DND-41 (cell line): ENCODE results near the gene EXD3.
A peak's percentile ranks its signal among the peaks of the same experiment; 100 is the strongest.
"Not testable (repeated sequence)": the region's sequence is repeated elsewhere in the genome, so short reads cannot be mapped to it uniquely, and the experiment has no call there.

Source experiments
- ATAC-seq: fragments of 200-7000 bp; cut with Tn5 transposase; 3 replicates; pipeline ENCODE4 v1.9.1; 2021; ENCODE audit warnings: low read depth; ENCODE audit not compliant: insufficient read depth
- DNase-seq: peaks from one replicate; pipeline ENCODE4 v3.0.0-alpha.2; 2020
- H2AFZ ChIP-seq: 2 replicates; pipeline ENCODE4 v1.6.0; 2012; ENCODE audit warnings: low read depth, low read length
- H3K27ac ChIP-seq: 2 replicates; pipeline ENCODE4 v1.5.1; 2012; ENCODE audit warnings: low read length, inconsistent platforms
- H3K27me3 ChIP-seq: fragments of 200-600 bp; sonication (generic); 2 replicates; pipeline ENCODE4 v1.6.0; 2012; ENCODE audit warnings: low read length, mild to moderate bottlenecking, inconsistent platforms; ENCODE audit not compliant: insufficient read depth, poor library complexity
- H3K36me3 ChIP-seq: 2 replicates; pipeline ENCODE4 v1.5.1; 2012; ENCODE audit warnings: low read length, inconsistent platforms; ENCODE audit not compliant: insufficient read depth
- H3K4me1 ChIP-seq: 2 replicates; pipeline ENCODE4 v1.5.1; 2012; ENCODE audit warnings: mild to moderate bottlenecking, low read length; ENCODE audit not compliant: insufficient read depth
- H3K4me2 ChIP-seq: 2 replicates; pipeline ENCODE4 v1.6.0; 2012; ENCODE audit warnings: mild to moderate bottlenecking, moderate library complexity, low read length, inconsistent platforms; ENCODE audit not compliant: insufficient read depth
- H3K4me3 ChIP-seq, 2 experiments: fragments of 200-600 bp in 1 of 2; shearing (Covaris generic) in 1 of 2; 2 replicates each; pipeline ENCODE4 v1.5.1; 2012 to 2016; ENCODE audit warnings: inconsistent platforms in 2 of 2, low read length in 2 of 2, mild to moderate bottlenecking in 2 of 2, low read depth in 1 of 2, moderate library complexity in 1 of 2
- H3K79me2 ChIP-seq: 2 replicates; pipeline ENCODE4 v1.6.0; 2012; ENCODE audit warnings: low read length, inconsistent platforms; ENCODE audit not compliant: insufficient read depth
- H3K9ac ChIP-seq: 2 replicates; pipeline ENCODE4 v1.6.0; 2012; ENCODE audit warnings: low read depth, mild to moderate bottlenecking, inconsistent platforms, low read length, moderate library complexity
- H3K9me3 ChIP-seq: 2 replicates; pipeline ENCODE4 v1.5.1; 2012; ENCODE audit warnings: low read length, moderate library complexity, mild to moderate bottlenecking, inconsistent platforms; ENCODE audit not compliant: insufficient read depth, severe bottlenecking
- H4K20me1 ChIP-seq: 2 replicates; pipeline ENCODE4 v1.6.0; 2012; ENCODE audit warnings: low read length; ENCODE audit not compliant: insufficient read depth
- EZH2 ChIP-seq: IDR thresholded peaks from 3 replicates; pipeline ENCODE4 v1.6.1; 2012; ENCODE audit warnings: borderline replicate concordance, low read depth, mild to moderate bottlenecking, moderate library complexity, low read length, inconsistent platforms; ENCODE audit not compliant: severe bottlenecking
- TF ChIP-seq, protein P1 (sequence below): IDR thresholded peaks from 2 replicates; pipeline ENCODE4 v1.5.1; 2012; ENCODE audit warnings: borderline replicate concordance, low read length, moderate library complexity, mild to moderate bottlenecking; ENCODE audit not compliant: poor library complexity, severe bottlenecking; ENCODE audit errors: extremely low read depth

EXD3 gene

DNA sequence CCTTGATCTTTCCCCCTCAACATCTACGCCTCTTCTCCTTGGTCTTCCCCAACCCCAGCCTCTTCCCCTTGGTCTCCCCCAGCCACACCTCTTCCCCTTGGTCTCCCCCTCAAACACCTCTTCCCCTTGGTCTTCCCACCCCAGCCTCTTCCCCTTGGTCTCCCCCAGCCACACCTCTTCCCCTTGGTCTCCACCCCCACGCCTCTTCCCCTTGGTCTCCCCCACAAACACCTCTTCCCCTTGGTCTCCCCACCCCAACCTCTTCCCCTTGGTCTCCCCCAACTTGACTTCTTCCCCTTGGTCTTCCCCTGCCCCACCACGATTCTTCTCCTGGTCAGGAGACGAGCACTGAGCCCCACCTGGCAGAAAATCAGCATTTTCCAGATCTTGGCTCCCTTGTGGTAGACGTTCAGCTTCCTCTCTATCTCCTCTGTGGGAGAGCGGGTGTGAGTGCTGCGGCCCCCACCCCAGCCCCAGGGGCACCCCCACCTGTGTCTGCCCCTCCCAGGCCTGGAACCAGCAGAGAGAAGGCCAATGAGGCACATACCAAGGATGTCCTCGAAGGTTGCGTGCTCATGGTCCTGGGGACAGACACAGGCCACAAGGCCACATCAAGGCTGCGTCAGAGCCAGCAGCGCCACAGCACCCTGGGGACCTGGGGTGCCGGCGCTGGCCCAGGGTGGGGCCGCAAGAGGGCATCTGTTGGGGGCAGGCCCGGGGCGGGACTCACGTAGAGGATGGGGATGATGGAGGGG is 29.2 kb upstream of the EXD3 start:
- Histone ChIP-seq H3K4me1 (no peaks in the 10 kb centered on the region), H3K79me2 (no peaks in the 10 kb centered on the region), H2AFZ (no peak overlapping the region), H4K20me1 (peaks cover 36% of the 10 kb centered on the region), H3K4me2 (no peak overlapping the region), H3K4me3 (no peak overlapping the region), H3K9me3 (no peaks in the 10 kb centered on the region), H3K27me3 (no peaks in the 10 kb centered on the region), H3K27ac (no peak overlapping the region), H3K9ac (no peak overlapping the region), H3K36me3 (no peaks in the 10 kb centered on the region)
- no peak for ATAC-seq
- TF ChIP-seq, protein P1, sequence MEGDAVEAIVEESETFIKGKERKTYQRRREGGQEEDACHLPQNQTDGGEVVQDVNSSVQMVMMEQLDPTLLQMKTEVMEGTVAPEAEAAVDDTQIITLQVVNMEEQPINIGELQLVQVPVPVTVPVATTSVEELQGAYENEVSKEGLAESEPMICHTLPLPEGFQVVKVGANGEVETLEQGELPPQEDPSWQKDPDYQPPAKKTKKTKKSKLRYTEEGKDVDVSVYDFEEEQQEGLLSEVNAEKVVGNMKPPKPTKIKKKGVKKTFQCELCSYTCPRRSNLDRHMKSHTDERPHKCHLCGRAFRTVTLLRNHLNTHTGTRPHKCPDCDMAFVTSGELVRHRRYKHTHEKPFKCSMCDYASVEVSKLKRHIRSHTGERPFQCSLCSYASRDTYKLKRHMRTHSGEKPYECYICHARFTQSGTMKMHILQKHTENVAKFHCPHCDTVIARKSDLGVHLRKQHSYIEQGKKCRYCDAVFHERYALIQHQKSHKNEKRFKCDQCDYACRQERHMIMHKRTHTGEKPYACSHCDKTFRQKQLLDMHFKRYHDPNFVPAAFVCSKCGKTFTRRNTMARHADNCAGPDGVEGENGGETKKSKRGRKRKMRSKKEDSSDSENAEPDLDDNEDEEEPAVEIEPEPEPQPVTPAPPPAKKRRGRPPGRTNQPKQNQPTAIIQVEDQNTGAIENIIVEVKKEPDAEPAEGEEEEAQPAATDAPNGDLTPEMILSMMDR, result no peak
- no peak for TF ChIP-seq EZH2
- no peak for DNase-seq

DNA sequence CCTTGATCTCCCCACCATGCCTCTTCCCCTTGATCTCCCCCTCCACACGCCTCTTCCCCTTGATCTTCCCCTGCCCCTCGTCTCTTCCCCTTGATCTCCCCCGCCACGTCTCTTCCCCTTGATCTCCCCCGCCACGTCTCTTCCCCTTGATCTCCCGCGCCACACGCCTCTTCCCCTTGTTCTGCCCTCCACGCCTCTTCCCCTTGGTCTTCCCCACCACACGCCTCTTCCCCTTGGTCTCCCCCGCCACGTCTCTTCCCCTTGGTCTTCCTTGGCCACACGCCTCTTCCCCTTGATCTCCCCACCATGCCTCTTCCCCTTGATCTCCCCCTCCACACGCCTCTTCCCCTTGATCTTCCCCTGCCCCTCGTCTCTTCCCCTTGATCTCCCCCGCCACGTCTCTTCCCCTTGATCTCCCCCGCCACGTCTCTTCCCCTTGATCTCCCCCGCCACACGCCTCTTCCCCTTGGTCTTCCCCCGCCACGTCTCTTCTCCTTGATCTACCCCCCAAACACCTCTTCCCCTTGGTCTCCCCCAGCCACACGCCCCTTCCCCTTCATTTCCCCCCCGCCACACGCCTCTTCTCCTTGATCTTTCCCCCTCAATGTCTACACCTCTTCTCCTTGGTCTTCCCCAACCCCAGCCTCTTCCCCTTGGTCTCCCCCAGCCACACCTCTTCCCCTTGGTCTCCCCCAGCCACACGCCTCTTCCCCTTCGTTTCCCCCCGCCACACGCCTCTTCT is 28.5 kb upstream of the EXD3 start:
- H3K27ac ChIP-seq, H3K4me1 ChIP-seq, H3K79me2 ChIP-seq, H2AFZ ChIP-seq, H3K9me3 ChIP-seq, DNase-seq, H3K9ac ChIP-seq, H3K4me3 ChIP-seq, H3K36me3 ChIP-seq, ATAC-seq, H3K4me2 ChIP-seq, H3K27me3 ChIP-seq: not testable (repeated sequence)
- H4K20me1 ChIP-seq, result peaks cover 36% of the 10 kb centered on the region

DNA sequence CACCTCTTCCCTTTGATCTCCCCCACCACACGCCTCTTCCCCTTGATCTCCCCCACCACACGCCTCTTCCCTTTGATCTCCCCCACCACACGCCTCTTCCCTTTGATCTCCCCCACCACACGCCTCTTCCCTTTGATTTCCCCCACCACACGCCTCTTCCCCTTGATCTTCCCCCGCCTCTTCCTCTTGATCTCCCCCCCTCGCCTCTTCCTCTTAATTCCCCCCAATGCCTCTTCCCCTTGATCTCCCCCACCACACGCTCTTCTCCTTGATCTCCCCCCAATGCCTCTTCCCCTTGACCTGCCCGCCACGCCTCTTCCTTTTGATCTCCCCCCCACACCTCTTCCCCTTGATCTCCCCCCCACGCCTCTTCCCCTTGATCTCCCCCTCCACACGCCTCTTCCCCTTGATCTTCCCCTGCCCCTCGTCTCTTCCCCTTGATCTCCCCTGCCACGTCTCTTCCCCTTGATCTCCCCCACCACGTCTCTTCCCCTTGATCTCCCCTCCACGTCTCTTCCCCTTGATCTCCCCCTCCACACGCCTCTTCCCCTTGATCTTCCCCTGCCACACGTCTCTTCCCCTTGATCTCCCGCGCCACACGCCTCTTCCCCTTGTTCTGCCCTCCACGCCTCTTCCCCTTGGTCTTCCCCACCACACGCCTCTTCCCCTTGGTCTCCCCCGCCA is 27.7 kb upstream of the EXD3 start:
- not testable (repeated sequence) for H3K27me3 ChIP-seq, H3K9me3 ChIP-seq, H3K4me3 ChIP-seq, H3K36me3 ChIP-seq, H3K9ac ChIP-seq, H2AFZ ChIP-seq, H3K79me2 ChIP-seq, H3K27ac ChIP-seq, H3K4me1 ChIP-seq, H3K4me2 ChIP-seq
- peak; percentile 39; the same call in 1 of the 3 replicates for ATAC-seq
- DNase-seq, result peak; percentile 71
- peaks cover 31% of the 10 kb centered on the region for H4K20me1 ChIP-seq

DNA sequence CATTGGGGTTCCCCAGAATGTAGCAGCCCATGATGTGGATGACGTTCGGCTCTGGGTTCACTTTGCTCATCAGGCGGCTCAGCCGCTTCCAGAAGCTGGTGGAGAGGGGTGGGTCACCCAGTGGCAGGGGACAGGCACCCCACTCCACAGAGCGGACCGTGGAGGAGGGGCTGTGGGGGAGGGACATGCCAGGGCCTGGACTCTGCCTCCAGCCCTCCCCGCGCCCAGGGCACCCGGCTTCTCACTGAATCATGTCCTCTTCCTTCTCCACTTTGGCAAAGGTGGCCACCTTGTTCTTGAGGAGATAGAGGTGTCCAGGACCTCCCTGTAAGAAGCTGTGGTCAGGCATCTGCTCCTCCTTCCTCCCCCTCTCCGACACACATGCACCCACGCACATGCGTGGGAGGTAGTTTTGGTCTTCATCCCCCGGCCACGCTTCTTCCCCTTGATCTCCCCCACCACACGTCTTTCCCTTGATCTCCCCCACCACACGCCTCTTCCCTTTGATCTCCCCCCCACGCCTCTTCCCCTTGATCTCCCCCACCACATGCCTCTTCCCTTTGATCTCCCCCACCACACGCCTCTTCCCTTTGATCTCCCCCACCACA is 27.1 kb upstream of the EXD3 start:
- Histone ChIP-seq H4K20me1 (peaks cover 27% of the 10 kb centered on the region), H3K9me3 (no peaks in the 10 kb centered on the region), H3K9ac (no peak overlapping the region), H3K36me3 (no peaks in the 10 kb centered on the region), H3K79me2 (no peaks in the 10 kb centered on the region), H3K27me3 (no peaks in the 10 kb centered on the region), H3K4me2 (no peak overlapping the region), H3K27ac (no peak overlapping the region), H3K4me1 (no peaks in the 10 kb centered on the region), H2AFZ (no peak overlapping the region), H3K4me3 (no peak overlapping the region)
- DNase-seq (no peak), ATAC-seq (no peak; the same call in 2 of the 3 replicates)
- TF ChIP-seq EZH2, result no peak
